ENCODE results near the gene CCBE1.

CCBE1 gene

GRCh38 chr18:59565957-59566356, 131.3 kb downstream of the CCBE1 start:
- H3K4me1 ChIP-seq = peaks cover 11 to 26% (median 24%) of the 10 kb centered on the region in 10 experiments
- H3K27ac ChIP-seq = no peak overlapping the region
- no peak for TF ChIP-seq Cebpa-rat (IDR thresholded peaks at IDR 0.05)
- H3K27me3 ChIP-seq = no peaks in the 10 kb centered on the region
- no peaks in the 10 kb centered on the region for H3K36me3 ChIP-seq
- H3K4me2 ChIP-seq = 0 out of 22 replicates have a peak overlapping the region, but pooled peaks of 1 of the 11 experiments have one; percentile 12
- no peak overlapping the region for H3K4me3 ChIP-seq
- H4K20me1 ChIP-seq = no peaks in the 10 kb centered on the region
- H3K9me3 ChIP-seq (replicated peaks in 1 of 11) = no peaks in the 10 kb centered on the region
- no peak overlapping the region for H3K9ac ChIP-seq

GRCh38 chr18:59564561-59564960, 132.7 kb downstream of the CCBE1 start:
- Histone ChIP-seq H3K4me2 (no peak overlapping the region), H3K36me3 (no peaks in the 10 kb centered on the region), H3K4me3 (no peak overlapping the region), H3K9me3 (replicated peaks in 1 of 11) (no peaks in the 10 kb centered on the region), H3K27me3 (no peaks in the 10 kb centered on the region), H3K9ac (no peak overlapping the region), H3K4me1 (peaks cover 0 to 12% (median 10%) of the 10 kb centered on the region in 10 experiments; a peak in 15 of 20 replicates), H4K20me1 (no peaks in the 10 kb centered on the region), H3K27ac (no peak overlapping the region)
- TF ChIP-seq Cebpa-rat (IDR thresholded peaks at IDR 0.05) = no peak

- H3K36me3 ChIP-seq = no peaks in the 10 kb centered on the region
- H3K4me1 ChIP-seq = no peaks in the 10 kb centered on the region
- no peak overlapping the region for H3K4me3 ChIP-seq
- H3K27ac ChIP-seq = no peak overlapping the region
- no peaks in the 10 kb centered on the region for H3K27me3 ChIP-seq
- no peak overlapping the region for H3K9ac ChIP-seq
- TF ChIP-seq Cebpa-rat (IDR thresholded peaks at IDR 0.05) = no peak
- no peaks in the 10 kb centered on the region for H4K20me1 ChIP-seq
- no peak overlapping the region for H3K4me2 ChIP-seq
- peaks cover 0 to 9% (median 3%) of the 10 kb centered on the region in 11 experiments; a peak in 12 of 22 replicates for H3K9me3 ChIP-seq (replicated peaks in 1 of 11)
Measured at GRCh38 chr18:59563176-59563785, 133.9 kb downstream of the CCBE1 start.

GRCh38 chr18:59562751-59563150, 134.5 kb downstream of the CCBE1 start:
- no peak for TF ChIP-seq Cebpa-rat (IDR thresholded peaks at IDR 0.05)
- H3K9ac ChIP-seq = no peak overlapping the region
- H3K36me3 ChIP-seq = no peaks in the 10 kb centered on the region
- H3K4me1 ChIP-seq = no peaks in the 10 kb centered on the region
- H3K4me3 ChIP-seq = no peak overlapping the region
- no peaks in the 10 kb centered on the region for H3K27me3 ChIP-seq
- no peak overlapping the region for H3K4me2 ChIP-seq
- no peaks in the 10 kb centered on the region for H4K20me1 ChIP-seq
- H3K27ac ChIP-seq = no peak overlapping the region
- H3K9me3 ChIP-seq (replicated peaks in 1 of 11) = peaks cover 4 to 15% (median 8%) of the 10 kb centered on the region in 11 experiments; a peak in 20 of 22 replicates

- Histone ChIP-seq H3K9ac (no peak overlapping the region), H3K4me2 (no peak overlapping the region), H3K9me3 (replicated peaks in 1 of 11) (peaks cover 12 to 25% (median 18%) of the 10 kb centered on the region in 11 experiments; a peak in 21 of 22 replicates), H3K4me1 (no peaks in the 10 kb centered on the region), H4K20me1 (no peaks in the 10 kb centered on the region), H3K4me3 (no peak overlapping the region), H3K27me3 (no peaks in the 10 kb centered on the region), H3K36me3 (no peaks in the 10 kb centered on the region), H3K27ac (no peak overlapping the region)
- TF ChIP-seq Cebpa-rat (IDR thresholded peaks at IDR 0.05) = no peak
Measured at GRCh38 chr18:59561612-59562011, 135.6 kb downstream of the CCBE1 start.

GRCh38 chr18:59560556-59560955, 136.7 kb downstream of the CCBE1 start:
- no peak for TF ChIP-seq Cebpa-rat (IDR thresholded peaks at IDR 0.05)
- no peak overlapping the region for H3K4me2 ChIP-seq
- peaks cover 12 to 25% (median 18%) of the 10 kb centered on the region in 11 experiments; a peak in 21 of 22 replicates for H3K9me3 ChIP-seq (replicated peaks in 1 of 11)
- no peak overlapping the region for H3K9ac ChIP-seq
- no peaks in the 10 kb centered on the region for H3K4me1 ChIP-seq
- H3K4me3 ChIP-seq = no peak overlapping the region
- H3K36me3 ChIP-seq = no peaks in the 10 kb centered on the region
- no peak overlapping the region for H3K27ac ChIP-seq
- no peaks in the 10 kb centered on the region for H4K20me1 ChIP-seq
- H3K27me3 ChIP-seq = no peaks in the 10 kb centered on the region

GRCh38 chr18:59559528-59559927, 137.7 kb downstream of the CCBE1 start:
- Histone ChIP-seq H3K4me1 (no peaks in the 10 kb centered on the region), H3K27me3 (no peaks in the 10 kb centered on the region), H3K27ac (no peak overlapping the region), H3K4me2 (no peak overlapping the region), H3K36me3 (no peaks in the 10 kb centered on the region), H3K4me3 (no peak overlapping the region), H3K9ac (no peak overlapping the region), H4K20me1 (no peaks in the 10 kb centered on the region), H3K9me3 (replicated peaks in 1 of 11) (peaks cover 12 to 25% (median 18%) of the 10 kb centered on the region in 11 experiments; a peak in 21 of 22 replicates)
- no peak for TF ChIP-seq Cebpa-rat (IDR thresholded peaks at IDR 0.05)

- no peak for TF ChIP-seq Cebpa-rat (IDR thresholded peaks at IDR 0.05)
- H3K4me3 ChIP-seq = no peak overlapping the region
- peaks cover 12 to 25% (median 18%) of the 10 kb centered on the region in 11 experiments; a peak in 21 of 22 replicates for H3K9me3 ChIP-seq (replicated peaks in 1 of 11)
- H3K27ac ChIP-seq = no peak overlapping the region
- H3K4me1 ChIP-seq = no peaks in the 10 kb centered on the region
- no peak overlapping the region for H3K9ac ChIP-seq
- no peaks in the 10 kb centered on the region for H3K27me3 ChIP-seq
- H3K4me2 ChIP-seq = no peak overlapping the region
- no peaks in the 10 kb centered on the region for H4K20me1 ChIP-seq
- H3K36me3 ChIP-seq = no peaks in the 10 kb centered on the region
Measured at GRCh38 chr18:59555995-59556659, 141.1 kb downstream of the CCBE1 start.

- Histone ChIP-seq H3K36me3 (no peaks in the 10 kb centered on the region), H3K9ac (no peak overlapping the region), H3K4me1 (no peaks in the 10 kb centered on the region), H3K27me3 (no peaks in the 10 kb centered on the region), H3K4me2 (no peak overlapping the region), H3K9me3 (replicated peaks in 1 of 11) (peaks cover 12 to 25% (median 18%) of the 10 kb centered on the region in 11 experiments; a peak in 21 of 22 replicates), H3K4me3 (no peak overlapping the region), H3K27ac (no peak overlapping the region), H4K20me1 (no peaks in the 10 kb centered on the region)
- TF ChIP-seq Cebpa-rat (IDR thresholded peaks at IDR 0.05) = no peak
Measured at GRCh38 chr18:59554796-59555335, 142.4 kb downstream of the CCBE1 start.
